DMS114 treated with DMSO at 0.1 percent for 48 hours (cell line): ENCODE data around the gene ISCA2.
"Not testable (repeated sequence)": the region's sequence is repeated elsewhere in the genome, so short reads cannot be mapped to it uniquely, and the experiment has no call there.

Source experiments
- DNase-seq: peaks from one replicate; lab custom pipeline; 2025; ENCODE audit not compliant: unreplicated experiment; lab: John Stamatoyannopoulos, UW

ISCA2 gene

DNA sequence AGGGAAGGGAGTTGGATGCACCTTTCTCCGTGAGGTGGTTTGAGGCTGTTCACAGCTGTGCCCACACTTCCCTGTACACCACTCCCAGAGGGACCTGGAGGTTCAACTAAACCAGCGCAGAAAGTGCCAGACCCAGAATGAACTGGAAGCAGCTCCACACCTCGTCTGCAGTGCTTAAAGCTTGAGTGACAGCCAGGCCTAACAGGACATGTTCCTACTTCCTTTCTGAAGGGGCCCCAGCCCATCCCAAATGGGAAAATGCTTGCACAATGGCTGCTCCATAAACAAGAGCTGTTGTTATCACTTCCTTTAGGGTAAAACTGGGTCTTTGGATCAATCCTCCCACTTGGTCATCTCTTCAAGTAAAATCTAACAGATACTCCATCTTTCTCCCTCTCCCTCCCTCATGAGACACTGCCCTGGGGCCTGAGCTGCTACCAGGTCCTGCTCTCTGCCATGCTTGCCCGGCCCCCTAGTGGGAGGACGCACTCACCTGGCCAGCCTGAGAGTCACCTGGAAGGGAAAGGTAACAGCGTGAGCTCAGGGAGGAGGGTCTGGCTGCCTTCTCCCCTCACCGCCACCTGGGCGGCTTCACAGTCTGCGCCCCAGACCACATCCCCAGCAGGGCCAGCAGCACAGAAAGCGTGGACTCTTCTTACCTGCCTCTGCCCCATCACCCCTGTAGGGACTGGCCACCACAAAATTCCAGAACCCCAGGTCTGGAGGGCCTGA, 33.5 kb downstream of the ISCA2 start:
- DNase-seq: no peak

DNA sequence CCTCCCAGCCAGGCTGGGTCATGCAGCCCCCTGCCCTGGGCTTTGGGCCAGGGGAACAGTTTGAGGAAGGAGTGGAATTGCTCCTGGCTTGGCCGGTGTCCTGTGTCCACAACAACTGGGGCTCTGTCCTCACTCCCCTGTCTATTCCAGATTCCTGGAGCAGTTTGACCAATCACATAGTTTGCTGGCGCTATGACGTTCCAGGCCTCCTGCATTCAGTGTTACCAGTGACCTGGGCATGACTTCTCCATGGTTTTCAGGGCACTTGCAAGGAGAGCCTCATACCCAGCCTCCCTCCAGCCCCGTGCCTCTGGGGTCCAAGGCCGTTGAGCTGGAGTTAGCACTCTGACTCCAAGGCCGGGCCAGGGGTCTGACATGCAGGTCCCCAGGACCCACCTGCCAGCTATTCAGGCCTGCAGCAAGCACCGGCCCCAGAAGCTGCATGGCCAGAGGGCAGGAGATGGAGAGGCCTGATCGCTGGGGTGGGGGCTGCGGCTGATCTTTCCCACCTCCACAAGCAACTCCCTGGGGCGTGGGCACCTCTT, 34.2 kb downstream of the ISCA2 start:
- DNase-seq: no peak

GRCh38 chr14:74528406-74528805, 34.8 kb downstream of the ISCA2 start:
- no peak for DNase-seq

GRCh38 chr14:74528886-74529285, 35.3 kb downstream of the ISCA2 start:
- no peak for DNase-seq

- DNase-seq: no peak
Measured at GRCh38 chr14:74531006-74531405, 37.4 kb downstream of the ISCA2 start.

- no peak for DNase-seq
Measured at GRCh38 chr14:74531467-74531866, 37.9 kb downstream of the ISCA2 start.

- no peak for DNase-seq
Measured at GRCh38 chr14:74532246-74532645, 38.7 kb downstream of the ISCA2 start.

- no peak for DNase-seq
Measured at GRCh38 chr14:74533576-74533975, 40.0 kb downstream of the ISCA2 start.

GRCh38 chr14:74535756-74536325, 42.3 kb downstream of the ISCA2 start:
- no peak for DNase-seq

DNA sequence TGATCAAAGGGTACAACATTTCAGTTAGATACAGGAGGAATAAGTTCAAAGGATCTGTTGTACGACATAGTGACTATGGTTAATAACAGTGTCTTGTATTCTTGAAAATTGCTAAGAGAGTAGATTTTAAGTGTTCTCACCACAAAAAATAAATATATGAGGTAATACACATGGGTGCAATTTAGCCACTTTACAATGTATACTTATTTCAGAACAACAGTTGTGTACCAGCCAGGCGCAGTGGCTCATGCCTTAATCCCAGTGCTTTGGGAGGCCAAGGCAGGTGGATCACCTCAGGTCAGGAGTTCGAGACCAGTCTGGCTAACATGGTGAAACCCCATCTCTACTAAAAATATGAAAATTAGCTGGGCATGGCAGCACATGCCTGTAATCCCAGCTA, 42.8 kb downstream of the ISCA2 start:
- not testable (repeated sequence) for DNase-seq

DNA sequence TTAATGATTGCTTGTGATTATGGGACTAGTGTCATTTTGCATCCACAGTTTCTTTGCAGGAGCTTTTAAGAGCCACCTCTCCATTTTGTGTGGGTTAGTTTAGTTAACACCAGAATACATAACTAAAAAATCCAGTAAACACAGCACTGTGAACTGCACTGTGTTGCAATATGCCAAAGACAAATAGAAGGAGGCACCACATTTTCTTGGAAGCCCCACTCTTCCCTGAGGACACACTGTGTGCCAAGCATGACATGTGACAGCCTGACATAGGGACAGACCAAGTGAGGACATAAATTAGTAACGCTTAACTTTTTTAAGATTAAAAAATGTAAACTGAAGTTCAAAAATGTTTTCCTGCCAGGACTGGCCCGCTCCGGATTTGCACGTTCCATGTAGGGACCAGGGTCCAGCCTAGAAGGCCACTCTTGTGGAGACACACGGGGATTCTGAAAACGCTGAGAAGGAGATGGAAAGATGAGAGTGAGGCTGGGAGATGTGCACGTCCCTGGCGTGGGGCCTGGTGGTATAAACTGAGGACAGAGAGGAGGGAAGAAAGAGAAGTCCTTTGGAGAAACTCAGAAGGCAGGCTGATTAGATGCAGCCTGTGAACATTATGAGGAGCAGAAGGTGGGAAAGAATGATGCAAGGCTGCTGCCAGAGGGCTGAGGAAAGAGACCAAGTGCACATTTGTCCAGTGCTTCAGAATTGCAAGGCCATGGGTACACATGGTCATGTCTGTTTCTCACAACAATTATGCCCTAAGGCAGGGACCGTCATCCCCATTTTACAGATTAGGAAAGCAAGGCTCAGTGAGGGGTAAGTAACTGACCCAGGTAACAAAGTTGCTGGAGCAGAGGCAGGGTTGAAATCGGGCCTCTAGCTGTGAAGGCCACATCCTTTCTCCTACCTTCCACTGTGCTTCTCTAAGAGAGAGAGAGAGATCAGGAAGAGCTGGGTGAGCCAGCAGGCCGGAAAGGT, 45.1 kb downstream of the ISCA2 start:
- DNase-seq: no peak

- no peak for DNase-seq
Measured at GRCh38 chr14:74539503-74539902, 45.9 kb downstream of the ISCA2 start.

DNA sequence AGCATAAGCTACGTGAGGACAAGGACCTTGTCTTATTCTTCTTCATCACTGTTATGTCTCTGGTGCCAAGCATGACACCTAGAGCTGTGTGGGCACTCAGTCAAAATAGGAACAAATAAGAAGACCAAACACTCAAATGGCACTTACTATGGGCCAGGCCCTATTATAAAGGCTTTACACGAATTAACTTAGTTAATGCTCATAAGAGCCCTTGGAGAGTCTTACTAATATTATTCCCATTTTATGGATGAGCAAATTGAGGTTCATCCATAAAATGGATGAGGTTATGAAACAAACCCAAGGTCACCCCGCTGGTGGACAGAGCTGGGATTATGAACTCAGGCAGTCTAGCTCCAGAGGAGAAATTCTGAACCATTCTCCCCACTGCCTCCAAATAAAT, 47.7 kb downstream of the ISCA2 start:
- no peak for DNase-seq

DNA sequence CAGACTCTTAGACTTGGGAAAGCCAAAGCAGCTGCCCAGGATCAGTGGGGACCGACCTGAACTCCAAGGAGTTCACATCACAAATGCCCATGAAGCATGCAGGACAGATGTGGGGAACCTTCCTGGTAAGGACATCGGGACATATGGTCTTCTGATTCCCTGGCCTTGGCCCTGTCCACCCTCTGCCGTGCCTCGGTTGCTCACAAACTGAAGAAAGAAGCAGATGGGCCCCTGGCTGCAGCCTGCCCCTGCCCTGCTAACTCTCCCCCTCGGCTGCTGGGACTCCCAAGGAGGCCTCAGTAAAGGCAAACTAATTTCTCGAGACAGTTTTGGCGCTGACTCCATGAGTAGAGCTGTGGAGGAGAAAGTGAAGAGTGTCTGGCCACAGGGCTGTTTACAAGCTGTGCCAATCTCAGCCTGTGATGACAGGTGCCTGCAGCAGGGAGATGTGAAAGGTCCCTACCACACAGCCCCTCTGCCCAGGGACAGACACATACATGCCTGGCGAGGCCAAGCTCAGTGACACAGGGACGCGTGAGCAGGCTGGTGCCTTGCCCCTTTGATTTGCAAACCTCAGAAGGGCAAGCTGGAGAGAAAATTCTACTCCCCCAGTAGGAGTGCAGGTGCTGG, 48.6 kb downstream of the ISCA2 start:
- no peak for DNase-seq

GRCh38 chr14:74543771-74544438, 50.3 kb downstream of the ISCA2 start:
- no peak for DNase-seq

DNA sequence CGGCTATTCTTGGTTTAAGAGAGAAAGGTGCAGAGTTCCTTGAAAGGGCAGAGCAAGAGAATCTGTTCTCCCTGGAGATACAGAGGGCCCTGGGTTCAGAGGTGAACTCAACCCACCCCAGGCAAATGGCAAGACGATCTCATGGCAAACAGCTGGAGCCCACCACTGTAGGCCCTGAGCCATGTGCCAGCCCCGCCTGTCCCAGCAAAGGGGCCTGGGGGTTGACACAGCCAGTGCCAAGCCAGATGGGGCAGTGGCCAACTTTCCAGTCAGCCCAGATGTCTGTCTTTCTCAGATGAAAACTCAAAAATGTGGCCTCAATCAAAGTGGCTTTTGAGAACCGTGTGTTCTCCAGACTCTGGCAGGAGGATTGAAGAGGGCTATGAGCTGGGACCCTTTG, 51.8 kb downstream of the ISCA2 start:
- DNase-seq: no peak

DNA sequence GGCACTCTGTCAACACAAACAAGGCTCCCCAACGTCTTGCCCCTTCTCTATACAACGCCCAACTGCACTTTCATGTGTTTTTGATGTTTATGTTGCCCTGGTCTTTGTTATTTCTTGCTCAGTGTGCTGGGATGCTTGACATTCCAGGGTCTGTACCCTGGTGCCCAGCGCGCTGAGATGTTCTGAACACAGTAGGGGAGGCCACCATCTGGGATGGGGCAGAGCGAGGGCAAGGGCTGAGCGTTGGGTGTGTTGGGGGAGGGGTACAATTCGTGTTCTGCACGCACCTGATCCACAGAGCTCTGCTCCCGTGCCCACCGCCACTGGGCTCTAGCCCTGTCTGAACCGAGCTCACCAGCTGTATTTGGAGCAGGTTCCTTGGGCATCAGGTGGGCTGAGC, 52.9 kb downstream of the ISCA2 start:
- DNase-seq: no peak
